ENCODE data around the gene MORN2. TPM values are rescaled to one million over a fixed set of nuclear protein-coding genes. Genes with fewer than 3 reads are reported as not detected.

The MORN2 gene
- total and polyA plus RNA-seq, 2 of the 4 experiments (the other 2 are of a cell fraction), result 13.1 to 16.5 TPM

DNA sequence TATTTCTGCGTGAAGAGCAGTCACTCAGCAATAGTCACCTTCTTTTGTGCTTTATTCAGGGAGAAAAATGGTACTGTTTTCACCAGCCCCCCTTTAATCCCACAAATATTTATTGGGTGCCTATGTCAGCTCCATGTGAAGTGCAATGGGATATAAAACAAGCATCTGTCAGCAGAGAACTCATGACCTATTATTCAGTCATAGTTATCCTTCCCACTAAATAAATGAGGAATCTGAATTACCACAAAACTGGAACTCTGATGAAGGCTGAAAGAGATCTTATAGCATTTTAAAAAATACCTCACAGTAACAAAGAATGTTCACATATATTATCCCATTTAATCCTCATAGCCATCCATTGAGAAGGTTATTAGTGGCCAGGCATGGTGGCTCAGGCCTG is 45.8 kb upstream of the MORN2 start:
- H3K36me3 ChIP-seq (ENCODE audit: control insufficient read depth, insufficient read depth, low read length), result peaks cover 7% of the 10 kb centered on the region
- no peak overlapping the region for H3K27ac ChIP-seq (ENCODE audit: insufficient read depth, low read length)
- H2BK120ac ChIP-seq (ENCODE audit: low read depth, low read length), result no peak overlapping the region
- no peak overlapping the region for H3K4me3 ChIP-seq (ENCODE audit: insufficient read depth, low read depth, low read length)
- H3K9me1 ChIP-seq (ENCODE audit: insufficient read depth, low read length), result no peaks in the 10 kb centered on the region
- no peak overlapping the region for H2AK5ac ChIP-seq (ENCODE audit: low read depth, low read length)
- no peaks in the 10 kb centered on the region for H3K9me3 ChIP-seq (ENCODE audit: control insufficient read depth, insufficient read depth, low read length)
- no peak overlapping the region for H3K18ac ChIP-seq (ENCODE audit: low read depth, low read length)
- intact Hi-C loops (cut with micrococcal nuclease) (loop anchor here (10.0 kb wide), 1 partner anchor 295 kb away; no protein-coding TSS in a partner anchor), in situ Hi-C loops (cut with MboI; ENCODE audit: low sequenced_read_pairs) (no loop called here), dilution Hi-C loops (cut with HindIII; ENCODE audit: low sequenced_read_pairs, unreplicated experiment) (no loop called here)
- H3K14ac ChIP-seq (replicated peaks; ENCODE audit: low read depth, low read length), result no peak overlapping the region
- no peak overlapping the region for H4K5ac ChIP-seq (ENCODE audit: low read depth, low read length)
- no peak overlapping the region for H3K56ac ChIP-seq (ENCODE audit: extremely low read depth, insufficient read depth, low read length)
- CTCF ChIA-PET, result no interaction called here
- H3K4me1 ChIP-seq (ENCODE audit: control insufficient read depth, insufficient read depth, low read length), result peaks cover 1% of the 10 kb centered on the region
- no peak overlapping the region for H4K8ac ChIP-seq (ENCODE audit: low read depth in 2 of 2, low read length in 2 of 2)
- no peak overlapping the region for H3K23ac ChIP-seq (ENCODE audit: low read depth, low read length)
- H2AFZ ChIP-seq (replicated peaks; ENCODE audit: low read length, poor library complexity), result no peak overlapping the region
- BruUV-seq (replicated peaks), result no TSS peak
- ATAC-seq (ENCODE audit: low read depth) (no peak), DNase-seq (no peak)
- H2BK5ac ChIP-seq (ENCODE audit: low read depth, low read length, poor library complexity, severe bottlenecking), result no peak overlapping the region
- H4K20me1 ChIP-seq (ENCODE audit: insufficient read depth, low read length), result no peaks in the 10 kb centered on the region
- H3K4ac ChIP-seq (ENCODE audit: low read depth, low read length), result no peak overlapping the region
- H3K4me2 ChIP-seq (ENCODE audit: low read depth, low read length), result no peak overlapping the region
- TF ChIP-seq FOS (IDR thresholded peaks at IDR 0.05; ENCODE audit: low read depth, low read length) (no peak), RCOR1 (IDR thresholded peaks at IDR 0.05; ENCODE audit: insufficient replicate concordance, low read length) (no peak), CTCF (conservative IDR thresholded peaks at IDR 0.05; ENCODE audit: low read depth, low read length) (no peak), MAFK (IDR thresholded peaks at IDR 0.05; ENCODE audit: low read depth, low read length) (no peak), MAZ (IDR thresholded peaks at IDR 0.05; ENCODE audit: borderline replicate concordance, low read depth, low read length) (no peak), NFE2L2 (IDR thresholded peaks at IDR 0.05; ENCODE audit: low read depth, low read length) (no peak), CHD1 (IDR thresholded peaks at IDR 0.05; ENCODE audit: low read depth, low read length) (no peak), POLR2A (IDR thresholded peaks at IDR 0.05; ENCODE audit: low read depth, low read length) (no peak), MXI1 (IDR thresholded peaks at IDR 0.05; ENCODE audit: borderline replicate concordance, low read depth, low read length) (no peak), BHLHE40 (IDR thresholded peaks at IDR 0.05; ENCODE audit: low read depth, low read length) (no peak), RFX5 (IDR thresholded peaks at IDR 0.05; ENCODE audit: low read depth, low read length) (no peak), SMC3 (IDR thresholded peaks at IDR 0.05; ENCODE audit: low read depth, low read length) (no peak), CEBPB (IDR thresholded peaks at IDR 0.05; ENCODE audit: low read depth, low read length) (no peak), RAD21 (IDR thresholded peaks at IDR 0.05; ENCODE audit: low read length) (no peak), ELK1 (IDR thresholded peaks at IDR 0.05; ENCODE audit: borderline replicate concordance, low read depth, low read length) (no peak)
- TF ChIP-seq, protein P1, sequence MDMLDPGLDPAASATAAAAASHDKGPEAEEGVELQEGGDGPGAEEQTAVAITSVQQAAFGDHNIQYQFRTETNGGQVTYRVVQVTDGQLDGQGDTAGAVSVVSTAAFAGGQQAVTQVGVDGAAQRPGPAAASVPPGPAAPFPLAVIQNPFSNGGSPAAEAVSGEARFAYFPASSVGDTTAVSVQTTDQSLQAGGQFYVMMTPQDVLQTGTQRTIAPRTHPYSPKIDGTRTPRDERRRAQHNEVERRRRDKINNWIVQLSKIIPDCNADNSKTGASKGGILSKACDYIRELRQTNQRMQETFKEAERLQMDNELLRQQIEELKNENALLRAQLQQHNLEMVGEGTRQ (IDR thresholded peaks at IDR 0.05; ENCODE audit: low read depth, low read length), result no peak
- no peaks in the 10 kb centered on the region for H3K79me1 ChIP-seq (ENCODE audit: low read depth in 1 of 2, low read length in 2 of 2)
- WGBS, 2 experiments (ENCODE audit: extremely low coverage in 2 of 2, insufficient read length in 1 of 2), result no CpG with 5 or more reads among the region's 1 CpG
- H2BK20ac ChIP-seq (ENCODE audit: low read depth, low read length), result no peak overlapping the region
- H3K9ac ChIP-seq (ENCODE audit: low read depth, low read length), result no peak overlapping the region
- H2BK15ac ChIP-seq (ENCODE audit: low read depth, low read length), result no peak overlapping the region
- no peak overlapping the region for H2AK9ac ChIP-seq (replicated peaks; ENCODE audit: low read depth, low read length, poor library complexity)
- POLR2A ChIA-PET (ENCODE audit: unreplicated experiment), result no interaction called here
- no peak overlapping the region for H4K91ac ChIP-seq (ENCODE audit: insufficient read depth, low read depth, low read length)
- no peaks in the 10 kb centered on the region for H3K27me3 ChIP-seq (ENCODE audit: control insufficient read depth, insufficient read depth, low read length)

Measured in IMR-90 (cell line).